A549 (cell line): Measurements from ENCODE around the gene HTRA1. TPM values are rescaled to one million over a fixed set of nuclear protein-coding genes. Genes with fewer than 3 reads are reported as not detected.
A peak's percentile ranks its signal among the peaks of the same experiment; 100 is the strongest.

Experiments used
- ATAC-seq, 2 experiments: fragments of 200-7000 bp in 1 of 2; fragments of >200 bp in 1 of 2; cut with Nextera tagmentation in 1 of 2; cut with Tn5 transposase in 1 of 2; 3 replicates each; pipeline versions ENCODE4 v1.8.0 to v1.9.1; 2018 to 2020; ENCODE audit warnings: mild to moderate bottlenecking in 1 of 2, moderate library complexity in 1 of 2
- CTCF ChIA-PET: fragments of 300-600 bp; sonication (Branson Sonifier 250); formaldehyde crosslinking; extraction: SDS; loops from one replicate; lab custom pipeline; 2021; ENCODE audit warnings: antibody characterized with exemption, inconsistent platforms; lab: Yijun Ruan, JAX
- POLR2A ChIA-PET: fragments of 350-600 bp; formaldehyde crosslinking; extraction: SDS; loops from one replicate; lab custom pipeline; 2021; ENCODE audit warnings: antibody characterized with exemption, inconsistent platforms; lab: Yijun Ruan, JAX
- DNase-seq, 2 experiments: peaks; one replicate each; pipeline versions ENCODE4 v3.0.0 to v3.0.0-alpha.2; 2011 to 2016; ENCODE audit warnings: low read depth in 1 of 2, low spot score in 1 of 2
- FAIRE-seq: peaks from 2 replicates; lab custom pipeline; 2011; peaks lifted over from hg19 to GRCh38; lab: Jason Lieb, UNC
- H3K27ac ChIP-seq, 2 experiments: fragments of >200 bp; sonication (Bioruptor Twin); formaldehyde crosslinking; 3 replicates each; pipeline ENCODE4 v1.5.1; 2016 to 2017
- H3K4me1 ChIP-seq: fragments of >200 bp; sonication (Bioruptor Twin); formaldehyde crosslinking; 3 replicates; pipeline ENCODE4 v1.6.1; 2016
- H3K4me2 ChIP-seq: fragments of >200 bp; sonication (Bioruptor Twin); formaldehyde crosslinking; 3 replicates; pipeline ENCODE4 v1.6.1; 2016
- H3K4me3 ChIP-seq: fragments of >200 bp; sonication (Bioruptor Twin); formaldehyde crosslinking; 3 replicates; pipeline ENCODE4 v1.5.1; 2016
- H3K9me3 ChIP-seq: fragments of >200 bp; sonication (Bioruptor Twin); formaldehyde crosslinking; 3 replicates; pipeline ENCODE4 v1.6.1; 2016
- BHLHE40 ChIP-seq: IDR thresholded peaks from 2 replicates; pipeline ENCODE4 v1.6.1; 2012; ENCODE audit warnings: low read depth, low read length, inconsistent platforms
- CBX2 ChIP-seq: fragments of 200-600 bp; sonication (generic); IDR thresholded peaks from 2 replicates; pipeline ENCODE4 v1.6.1; 2016; ENCODE audit warnings: low read depth, mild to moderate bottlenecking, borderline replicate concordance
- CEBPB ChIP-seq, 2 experiments: fragments of >200 bp in 1 of 2; sonication (Bioruptor Twin) in 1 of 2; formaldehyde crosslinking in 1 of 2; IDR thresholded peaks; 2 replicates each; pipeline ENCODE4 v1.6.1; 2012 to 2016
- CHD4 ChIP-seq: fragments of 200-600 bp; sonication (generic); IDR thresholded peaks from 2 replicates; pipeline ENCODE4 v1.6.1; 2016; ENCODE audit warnings: antibody characterized with exemption, mild to moderate bottlenecking, borderline replicate concordance
- E2F6 ChIP-seq: IDR thresholded peaks from 2 replicates; pipeline ENCODE4 v1.6.1; 2012; ENCODE audit warnings: low read depth, borderline replicate concordance
- ESRRA ChIP-seq: fragments of 150-350 bp; IDR thresholded peaks from 2 replicates; pipeline ENCODE4 v1.6.1; 2014; ENCODE audit warnings: mild to moderate bottlenecking, low read length, borderline replicate concordance
- FOSL2 ChIP-seq, 2 experiments: fragments of 450-650 bp in 1 of 2; fragments of >200 bp in 1 of 2; sonication (Bioruptor Twin) in 1 of 2; formaldehyde crosslinking; IDR thresholded peaks; 2 replicates each; pipeline versions ENCODE4 v1.5.0 to v1.6.1; 2016 to 2020; ENCODE audit warnings: mild to moderate bottlenecking in 1 of 2, moderate library complexity in 1 of 2
- FOXS1 ChIP-seq: fragments of 250-450 bp; sonication (Bioruptor Pico); IDR thresholded peaks from 2 replicates; pipeline ENCODE4 v1.5.0; 2020; ENCODE audit warnings: mild to moderate bottlenecking, moderate library complexity
- HDAC2 ChIP-seq: fragments of 200-600 bp; sonication (generic); IDR thresholded peaks from 2 replicates; pipeline ENCODE4 v1.6.1; 2016
- HOXA7 ChIP-seq: fragments of 250-450 bp; sonication (Bioruptor Pico); IDR thresholded peaks from 2 replicates; pipeline ENCODE4 v1.5.0; 2020; ENCODE audit warnings: mild to moderate bottlenecking, moderate library complexity
- JUN ChIP-seq, 2 experiments: fragments of >200 bp; sonication (Bioruptor Twin); formaldehyde crosslinking; IDR thresholded peaks; 2 replicates in 1 of 2; 3 replicates in 1 of 2; pipeline ENCODE4 v1.6.1; 2016 to 2017
- JUNB ChIP-seq: fragments of >200 bp; sonication (Bioruptor Twin); formaldehyde crosslinking; IDR thresholded peaks from 2 replicates; pipeline ENCODE4 v1.6.1; 2016
- KDM1A ChIP-seq: fragments of 200-600 bp; sonication (generic); IDR thresholded peaks from 2 replicates; pipeline ENCODE4 v1.6.1; 2016; ENCODE audit warnings: low read depth, mild to moderate bottlenecking
- KDM5A ChIP-seq: fragments of 200-600 bp; sonication (generic); IDR thresholded peaks from 2 replicates; pipeline ENCODE4 v1.6.1; 2016; ENCODE audit warnings: antibody characterized with exemption, mild to moderate bottlenecking
- MAX ChIP-seq: IDR thresholded peaks from 2 replicates; pipeline ENCODE4 v1.6.1; 2012
- NR3C1 ChIP-seq: fragments of >200 bp; sonication (Bioruptor Twin); formaldehyde crosslinking; IDR thresholded peaks from 3 replicates; pipeline ENCODE4 v1.6.1; 2017
- PHF8 ChIP-seq: fragments of 200-600 bp; sonication (generic); IDR thresholded peaks from 2 replicates; pipeline ENCODE4 v1.6.1; 2016; ENCODE audit warnings: low read depth, mild to moderate bottlenecking, antibody characterized with exemption, moderate library complexity, borderline replicate concordance
- POLR2A ChIP-seq: IDR thresholded peaks from 2 replicates; pipeline ENCODE4 v1.6.1; 2012; ENCODE audit warnings: mild to moderate bottlenecking, low read length
- POLR2AphosphoS2 ChIP-seq: conservative IDR thresholded peaks from 2 replicates; pipeline ENCODE4 v1.6.1; 2012; ENCODE audit warnings: low read length, improper control_type of control experiment, inconsistent platforms
- RNF2 ChIP-seq: fragments of 200-600 bp; sonication (generic); IDR thresholded peaks from 2 replicates; pipeline ENCODE4 v1.6.1; 2016; ENCODE audit warnings: low read depth, mild to moderate bottlenecking, antibody characterized with exemption, moderate library complexity, borderline replicate concordance
- SMC3 ChIP-seq: fragments of >200 bp; sonication (Bioruptor Twin); formaldehyde crosslinking; IDR thresholded peaks from 3 replicates; pipeline ENCODE4 v1.6.1; 2018; ENCODE audit warnings: inconsistent platforms
- TFCP2L1 ChIP-seq: fragments of 250-450 bp; sonication (Bioruptor Pico); IDR thresholded peaks from 2 replicates; pipeline ENCODE4 v1.5.0; 2021; ENCODE audit warnings: mild to moderate bottlenecking
- TP53 ChIP-seq: fragments of 250-450 bp; sonication (Bioruptor Pico); IDR thresholded peaks from 2 replicates; pipeline ENCODE4 v1.5.0; 2021; ENCODE audit warnings: mild to moderate bottlenecking, moderate library complexity
- WGBS: methylation state at CpG from one replicate; pipeline ENCODE4 v1.1.6; 2017; ENCODE audit errors: missing lambda C conversion rate; 5-methylcytosine and 5-hydroxymethylcytosine counted together
- polyA plus RNA-seq, 4 experiments: library from polyadenylated mRNA; depleted of rRNA in 3 of 4; stranded (reverse); fragments of >200 nt; fragmentation: RNase III in 1 of 4; extraction: RNeasy Plus Mini Kit Qiagen cat#74134 plus additional on column Dnase treatment in 1 of 4; gene quantifications; 2 replicates in 3 of 4; 3 replicates in 1 of 4; pipeline ENCODE4 v1.2.3, GENCODE V29; 2011 to 2017

HTRA1 gene
- polyA plus RNA-seq, 2 of the 4 experiments (the other 2 are of a cell fraction): 50.7 to 65.6 TPM

- ATAC-seq (no peak), FAIRE-seq (no peak), DNase-seq (no peak)
- H3K4me2 ChIP-seq: no peak overlapping the region
- 84% methylated on average over 15 of the region's 20 CpGs for WGBS
- ChIA-PET CTCF (interaction anchor here (0.7 to 4.4 kb wide), 5 partner anchors 9 to 155 kb away, joined by 3 to 16 read pairs (median 6); no protein-coding TSS in a partner anchor), POLR2A (no interaction called here)
- H3K27ac ChIP-seq: peak overlapping the region in 1 of 2 experiments; percentile 39; a peak in 1 of 6 replicates
- no peak overlapping the region for H3K4me3 ChIP-seq
- TF ChIP-seq FOSL2 (IDR thresholded peaks at IDR 0.05) (no peak), FOSL2 (CRISPR knock-in tag; IDR thresholded peaks at IDR 0.05) (no peak), KDM1A (no peak)
- H3K4me1 ChIP-seq: peaks cover 7% of the 10 kb centered on the region; the same call in 1 of the 3 replicates
- no peaks in the 10 kb centered on the region for H3K9me3 ChIP-seq
Observed at GRCh38 chr10:122494173-122494820, 32.9 kb downstream of the HTRA1 start.

GRCh38 chr10:122494833-122495232 is 33.5 kb downstream of the HTRA1 start:
- Histone ChIP-seq H3K9me3 (no peaks in the 10 kb centered on the region), H3K27ac (peak overlapping the region in 1 of 2 experiments; percentile 39; a peak in 1 of 6 replicates)
- WGBS: 64% methylated on average over 14 of the region's 14 CpGs
- POLR2A ChIA-PET: no interaction called here
- TF ChIP-seq RNF2 (no peak), PHF8 (no peak), JUN (IDR thresholded peaks at IDR 0.05) (no peak), CBX2 (no peak), NR3C1 (no peak), KDM5A (no peak), HOXA7 (CRISPR knock-in tag) (no peak), POLR2AphosphoS2 (no peak), TP53 (CRISPR knock-in tag) (no peak), JUNB (no peak), CHD4 (no peak)
- TF ChIP-seq, all 56 proteins: peak for 0
- peak in 1 of 2 experiments; percentile 16 for DNase-seq
- no peak for FAIRE-seq
- Histone ChIP-seq H3K4me2 (no peak overlapping the region), H3K4me1 (peaks cover 7% of the 10 kb centered on the region; the same call in 1 of the 3 replicates), H3K4me3 (no peak overlapping the region)
- ATAC-seq: peak; percentile 11 to 75; a peak in 3 of 6 replicates
- CTCF ChIA-PET: interaction anchor here (0.7 to 4.4 kb wide), 5 partner anchors 8 to 154 kb away, joined by 3 to 16 read pairs (median 6); no protein-coding TSS in a partner anchor

GRCh38 chr10:122495406-122496340 is 34.3 kb downstream of the HTRA1 start:
- ATAC-seq (no peak), FAIRE-seq (no peak), DNase-seq (no peak)
- Histone ChIP-seq H3K4me1 (peaks cover 7% of the 10 kb centered on the region; the same call in 1 of the 3 replicates), H3K27ac (peak overlapping the region in 1 of 2 experiments; percentile 5; a peak in 1 of 6 replicates), H3K9me3 (no peaks in the 10 kb centered on the region), H3K4me2 (no peak overlapping the region), H3K4me3 (no peak overlapping the region)
- TF ChIP-seq JUNB (no peak), SMC3 (no peak), FOXS1 (CRISPR knock-in tag) (no peak), CEBPB (IDR thresholded peaks at IDR 0.05) (no peak), E2F6 (no peak), POLR2A (no peak), ESRRA (no peak), BHLHE40 (no peak), MAX (no peak), HDAC2 (no peak), TFCP2L1 (CRISPR knock-in tag) (no peak)
- CTCF ChIA-PET: interaction anchor here (4.4 kb wide), 1 partner anchor 70 kb away, joined by 16 read pairs; no protein-coding TSS in a partner anchor
- 78% methylated on average over 12 of the region's 12 CpGs for WGBS
- POLR2A ChIA-PET: no interaction called here
